ENCODE results near the gene IL2RA. TPM values are rescaled to one million over a fixed set of nuclear protein-coding genes. Genes with fewer than 3 reads are reported as not detected.
A peak's percentile ranks its signal among the peaks of the same experiment; 100 is the strongest.

The IL2RA gene
- total and polyA plus RNA-seq, 8 donors, result 0.11 to 4.1 (median 0.33) TPM

GRCh38 chr10:6069081-6069931, 7.1 kb upstream of the IL2RA start:
- Histone ChIP-seq H3K9me3 (no peaks in the 10 kb centered on the region), H3K27ac (no peak overlapping the region), H3K4me3 (no peak overlapping the region), H3K4me1 (peaks cover 10 to 82% of the 10 kb centered on the region in 2 donors), H3K36me3 (no peaks in the 10 kb centered on the region), H3K27me3 (no peaks in the 10 kb centered on the region)
- ATAC-seq (no peak), DNase-seq (peak in 1 of 4 donors; percentile 12)
- TF ChIP-seq CTCF (IDR thresholded peaks at IDR 0.05), result no peak
- intact Hi-C loops (cut with DNase I), result no loop called here

- intact Hi-C loops (cut with DNase I), result no loop called here
- H3K4me3 ChIP-seq, result no peak overlapping the region
- peaks cover 10 to 82% of the 10 kb centered on the region in 2 donors for H3K4me1 ChIP-seq
- H3K27ac ChIP-seq, result peak overlapping the region in 1 of 2 donors; percentile 51
- TF ChIP-seq CTCF (IDR thresholded peaks at IDR 0.05), result no peak
- ATAC-seq, result peak; percentile 66
- H3K9me3 ChIP-seq, result no peaks in the 10 kb centered on the region
- H3K27me3 ChIP-seq, result no peaks in the 10 kb centered on the region
- peak in 1 of 4 donors; percentile 55 for DNase-seq
- no peaks in the 10 kb centered on the region for H3K36me3 ChIP-seq
These were observed 6.3 kb upstream of the IL2RA start for GRCh38 chr10:6068422-6068821.

- DNase-seq (no peak), ATAC-seq (no peak)
- no peaks in the 10 kb centered on the region for H3K36me3 ChIP-seq
- H3K9me3 ChIP-seq, result no peaks in the 10 kb centered on the region
- H3K4me1 ChIP-seq, result peaks cover 10 to 80% of the 10 kb centered on the region in 2 donors
- no peaks in the 10 kb centered on the region for H3K27me3 ChIP-seq
- intact Hi-C loops (cut with DNase I), result no loop called here
- H3K4me3 ChIP-seq, result no peak overlapping the region
- TF ChIP-seq CTCF (IDR thresholded peaks at IDR 0.05), result no peak
- H3K27ac ChIP-seq, result peak overlapping the region in 1 of 2 donors; percentile 51
These were observed 5.8 kb upstream of the IL2RA start for GRCh38 chr10:6068006-6068405.

- Histone ChIP-seq H3K36me3 (no peaks in the 10 kb centered on the region), H3K27ac (peak overlapping the region in 1 of 2 donors; percentile 51), H3K4me3 (no peak overlapping the region), H3K9me3 (no peaks in the 10 kb centered on the region), H3K4me1 (peaks cover 10 to 74% of the 10 kb centered on the region in 2 donors), H3K27me3 (no peaks in the 10 kb centered on the region)
- TF ChIP-seq CTCF (IDR thresholded peaks at IDR 0.05), result no peak
- no peak for ATAC-seq
- intact Hi-C loops (cut with DNase I), result no loop called here
- no peak for DNase-seq
These were observed 5.3 kb upstream of the IL2RA start for GRCh38 chr10:6067457-6067856.

GRCh38 chr10:6065835-6066234, 3.7 kb upstream of the IL2RA start:
- no peaks in the 10 kb centered on the region for H3K27me3 ChIP-seq
- H3K36me3 ChIP-seq, result no peaks in the 10 kb centered on the region
- peak; percentile 54 for ATAC-seq
- TF ChIP-seq CTCF (IDR thresholded peaks at IDR 0.05), result no peak
- peak in 1 of 4 donors; percentile 77 for DNase-seq
- peak overlapping the region; percentile 62 to 80 for H3K27ac ChIP-seq
- peaks cover 6 to 66% of the 10 kb centered on the region in 2 donors for H3K4me1 ChIP-seq
- intact Hi-C loops (cut with DNase I), result no loop called here
- no peaks in the 10 kb centered on the region for H3K9me3 ChIP-seq
- no peak overlapping the region for H3K4me3 ChIP-seq

All from left lung (tissue), 10 donors.